ENCODE results near the gene ALK.

Gene ALK

DNA sequence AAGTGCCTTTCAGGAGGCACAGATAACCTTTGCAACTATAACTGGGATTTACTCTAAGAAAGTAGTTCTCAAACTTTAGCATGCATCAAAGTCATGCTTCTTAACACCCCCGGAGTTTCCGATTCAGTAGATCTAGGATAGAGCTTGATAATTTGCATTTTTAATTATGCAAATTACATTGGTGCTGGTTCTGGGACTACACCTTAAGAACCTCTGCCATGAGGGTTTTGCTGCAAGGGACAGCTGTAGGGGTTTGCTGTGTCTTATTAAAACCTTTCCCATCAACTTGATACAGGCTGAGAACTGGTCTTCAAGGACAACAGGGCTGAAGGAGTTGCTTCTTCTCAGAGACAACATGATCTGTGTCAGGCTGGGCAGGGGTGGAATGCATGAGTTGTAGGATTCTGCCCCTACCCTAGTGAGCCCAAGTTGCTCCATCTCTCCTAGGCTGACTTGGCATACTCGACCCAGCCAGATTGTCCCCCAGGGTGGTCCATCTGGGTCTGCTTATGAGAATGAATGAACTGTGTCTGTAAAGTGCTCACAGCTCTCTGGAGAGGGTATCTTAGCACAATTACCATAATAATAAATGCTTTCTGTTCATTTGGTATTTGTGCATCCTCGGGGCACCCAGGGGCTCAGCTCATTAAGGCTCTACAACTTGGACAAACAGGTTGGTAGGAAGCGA lies 573.5 kb downstream of the ALK start:
- DNase-seq (ENCODE audit: insufficient read length, low spot score) = no peak
- TF ChIP-seq, protein P1, sequence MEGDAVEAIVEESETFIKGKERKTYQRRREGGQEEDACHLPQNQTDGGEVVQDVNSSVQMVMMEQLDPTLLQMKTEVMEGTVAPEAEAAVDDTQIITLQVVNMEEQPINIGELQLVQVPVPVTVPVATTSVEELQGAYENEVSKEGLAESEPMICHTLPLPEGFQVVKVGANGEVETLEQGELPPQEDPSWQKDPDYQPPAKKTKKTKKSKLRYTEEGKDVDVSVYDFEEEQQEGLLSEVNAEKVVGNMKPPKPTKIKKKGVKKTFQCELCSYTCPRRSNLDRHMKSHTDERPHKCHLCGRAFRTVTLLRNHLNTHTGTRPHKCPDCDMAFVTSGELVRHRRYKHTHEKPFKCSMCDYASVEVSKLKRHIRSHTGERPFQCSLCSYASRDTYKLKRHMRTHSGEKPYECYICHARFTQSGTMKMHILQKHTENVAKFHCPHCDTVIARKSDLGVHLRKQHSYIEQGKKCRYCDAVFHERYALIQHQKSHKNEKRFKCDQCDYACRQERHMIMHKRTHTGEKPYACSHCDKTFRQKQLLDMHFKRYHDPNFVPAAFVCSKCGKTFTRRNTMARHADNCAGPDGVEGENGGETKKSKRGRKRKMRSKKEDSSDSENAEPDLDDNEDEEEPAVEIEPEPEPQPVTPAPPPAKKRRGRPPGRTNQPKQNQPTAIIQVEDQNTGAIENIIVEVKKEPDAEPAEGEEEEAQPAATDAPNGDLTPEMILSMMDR (IDR thresholded peaks at IDR 0.05; ENCODE audit: insufficient read depth, missing control alignments) = no peak
- no peak for FAIRE-seq

DNA sequence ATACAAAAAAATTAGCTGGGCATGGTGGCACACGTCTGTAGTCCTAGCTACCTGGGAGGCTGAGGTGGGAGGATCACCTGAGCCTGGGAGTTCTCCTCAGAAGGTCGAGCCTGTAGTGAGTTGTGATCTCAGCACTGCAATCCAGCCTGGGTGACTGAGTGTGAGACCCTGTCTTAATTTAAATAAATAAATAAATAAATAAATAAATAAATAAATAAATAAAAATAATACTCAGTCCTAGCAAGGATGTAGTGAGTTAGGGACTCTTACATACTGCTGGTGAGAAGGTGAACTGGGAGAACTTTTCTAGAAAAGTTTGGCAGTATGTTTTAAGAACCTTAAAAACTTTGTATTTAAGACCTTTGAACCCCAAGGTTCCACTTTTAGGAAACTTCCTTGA lies 576.1 kb downstream of the ALK start:
- TF ChIP-seq, protein P1 (IDR thresholded peaks at IDR 0.05; ENCODE audit: insufficient read depth, missing control alignments) = no peak
- no peak for DNase-seq (ENCODE audit: insufficient read length, low spot score)
- FAIRE-seq = no peak

DNA sequence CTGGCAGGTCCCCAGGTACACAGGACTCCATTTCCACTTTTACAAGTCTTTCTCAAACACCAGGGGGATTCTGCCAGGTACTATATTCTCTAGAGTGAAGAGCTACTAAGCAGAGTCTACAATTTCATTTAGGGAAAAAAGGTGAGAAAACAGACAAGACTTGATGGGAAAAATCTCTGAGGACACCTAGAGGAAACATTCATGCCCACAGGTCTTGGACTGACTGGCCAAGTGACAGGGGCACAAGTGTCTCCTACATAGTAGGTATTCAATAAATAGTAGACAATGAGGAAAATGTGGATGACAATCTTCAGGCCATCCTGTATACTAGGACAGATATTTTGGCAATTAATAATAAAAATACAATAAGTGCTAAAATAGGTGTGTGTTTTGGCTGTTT lies 577.6 kb downstream of the ALK start:
- TF ChIP-seq, protein P1 (IDR thresholded peaks at IDR 0.05; ENCODE audit: insufficient read depth, missing control alignments) = no peak
- FAIRE-seq (no peak), DNase-seq (ENCODE audit: insufficient read length, low spot score) (no peak)

DNA sequence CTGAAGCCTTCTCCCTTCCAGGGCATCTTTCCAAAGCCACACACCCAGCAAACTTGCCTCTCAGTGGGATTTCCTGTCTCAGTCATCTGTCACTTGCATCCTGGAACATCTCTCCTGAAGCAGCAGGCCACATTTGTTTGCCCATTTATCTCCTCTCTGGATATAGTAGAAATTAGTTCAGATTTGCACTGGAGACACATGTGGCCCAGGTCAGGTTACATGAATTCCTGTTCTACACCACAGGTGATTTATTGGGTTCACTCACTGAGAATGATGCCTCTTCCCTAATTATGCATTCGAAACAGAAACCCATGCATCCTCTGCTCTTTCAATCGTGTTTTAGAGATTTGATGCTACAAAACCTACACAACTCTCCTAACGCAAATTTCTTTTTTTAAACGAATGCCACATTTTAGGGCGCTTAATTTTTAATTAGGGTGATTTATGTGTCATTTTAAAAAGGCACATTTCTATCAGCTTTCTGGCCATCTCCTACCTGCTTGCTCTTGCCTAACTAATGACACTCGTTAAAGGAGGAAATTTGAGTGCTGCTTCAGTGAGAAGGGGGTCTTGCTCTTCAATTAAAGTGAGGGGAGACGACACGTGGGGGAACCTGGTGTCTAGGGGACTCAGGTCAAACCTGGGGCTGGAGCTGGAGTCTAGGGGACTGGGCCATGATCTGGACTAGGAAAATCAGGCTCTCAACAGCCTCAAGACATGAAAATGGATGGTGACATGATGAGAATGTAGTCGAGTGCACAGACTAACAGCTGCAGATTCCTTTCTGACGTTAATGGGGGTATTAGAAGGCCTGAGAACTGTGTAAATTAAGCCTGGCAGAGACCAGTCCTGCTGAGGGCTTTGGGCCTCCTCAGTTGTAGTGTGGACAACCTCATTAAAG lies 584.8 kb downstream of the ALK start:
- TF ChIP-seq, protein P1 (IDR thresholded peaks at IDR 0.05; ENCODE audit: insufficient read depth, missing control alignments) = no peak
- no peak for FAIRE-seq
- DNase-seq (ENCODE audit: insufficient read length, low spot score) = no peak

DNA sequence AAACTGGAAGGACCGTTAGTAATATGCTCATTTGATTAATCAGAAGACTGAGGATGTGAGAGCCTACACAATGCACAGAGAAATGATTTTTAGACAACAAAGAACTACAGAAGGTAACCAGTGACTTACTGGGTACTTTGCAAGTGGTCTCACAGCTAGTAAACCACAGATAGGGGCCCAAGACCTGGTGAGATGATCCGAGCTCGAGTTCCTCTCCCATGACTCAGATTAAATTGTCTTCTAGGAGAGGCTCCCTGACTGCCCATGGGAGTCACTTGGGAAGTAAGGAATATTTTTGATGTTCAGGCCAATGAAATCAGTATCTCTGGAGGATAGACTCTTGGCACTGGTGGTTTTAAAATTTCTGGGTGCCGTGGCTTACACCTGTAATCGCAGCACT lies 586.0 kb downstream of the ALK start:
- DNase-seq (ENCODE audit: insufficient read length, low spot score) (no peak), FAIRE-seq (no peak)
- TF ChIP-seq, protein P1 (IDR thresholded peaks at IDR 0.05; ENCODE audit: insufficient read depth, missing control alignments) = no peak

DNA sequence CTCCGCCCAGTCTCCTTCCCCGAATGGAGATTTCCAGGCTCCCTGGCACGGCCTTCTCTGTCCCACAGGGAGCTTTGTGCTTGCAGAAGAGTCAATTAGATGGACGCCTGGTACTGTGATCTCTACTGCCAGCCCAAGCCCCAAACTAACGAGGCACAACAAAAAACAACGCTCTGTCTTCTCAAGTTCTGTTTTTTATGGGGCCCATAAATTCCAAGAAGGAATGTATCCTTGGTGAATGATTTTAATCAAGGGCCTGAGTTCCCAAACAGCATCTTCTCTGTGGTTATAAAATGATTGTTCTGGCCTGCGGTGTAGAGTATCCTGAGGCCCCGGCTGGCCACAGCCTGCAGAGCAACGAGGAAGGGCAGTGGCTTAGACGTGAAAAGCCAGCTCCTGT lies 586.7 kb downstream of the ALK start:
- DNase-seq (ENCODE audit: insufficient read length, low spot score) = no peak
- no peak for FAIRE-seq
- TF ChIP-seq, protein P1 (IDR thresholded peaks at IDR 0.05; ENCODE audit: insufficient read depth, missing control alignments) = no peak

DNA sequence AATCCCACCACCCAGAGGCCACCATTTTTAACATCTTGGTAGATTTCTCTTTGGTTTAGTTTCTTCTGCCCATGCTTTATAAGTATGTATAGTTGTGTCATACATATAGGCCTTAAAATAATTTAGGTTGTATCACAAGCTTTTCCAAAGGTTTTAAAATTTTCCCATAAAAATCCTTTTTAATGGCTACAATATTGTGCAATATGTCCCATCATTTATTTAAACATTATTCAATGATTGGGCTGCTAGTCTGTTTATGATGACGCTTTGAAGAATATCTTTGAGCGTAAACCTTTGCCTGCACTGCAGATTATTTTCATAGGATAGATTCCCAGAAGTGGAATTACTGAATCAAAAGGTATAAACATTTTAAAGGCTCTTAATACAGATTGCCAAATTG lies 588.8 kb downstream of the ALK start:
- FAIRE-seq (no peak), DNase-seq (ENCODE audit: insufficient read length, low spot score) (no peak)
- TF ChIP-seq, protein P1 (IDR thresholded peaks at IDR 0.05; ENCODE audit: insufficient read depth, missing control alignments) = no peak

Measured in D721Med (cell line).